Effector memory CD8-positive, alpha-beta T cell (primary cell): ENCODE results near the gene C3orf20.

Experiments used
- ATAC-seq: fragments of 150-1000 bp; cut with Tn5 transposase; replicated peaks from 2 replicates; pipeline ENCODE4 v1.10.0; 2021; ENCODE audit warnings: mild to moderate bottlenecking, moderate library complexity
- DNase-seq, 3 experiments: peaks; one replicate each; pipeline ENCODE4 v3.0.0; 2021
- H3K27ac Mint-ChIP-seq, 2 donors: one replicate each; pipeline ENCODE4 v1.8.0; 2022; ENCODE audit warnings: mild to moderate bottlenecking in 2 of 2, mixed read lengths in 2 of 2, moderate library complexity in 2 of 2
- H3K27me3 Mint-ChIP-seq, 2 donors: one replicate each; pipeline ENCODE4 v1.8.0; 2022; ENCODE audit warnings: mixed read lengths in 2 of 2
- H3K36me3 Mint-ChIP-seq: one replicate; pipeline ENCODE4 v1.8.0; 2022; ENCODE audit warnings: mild to moderate bottlenecking, moderate library complexity, mixed read lengths; ENCODE audit not compliant: insufficient read depth
- H3K4me1 Mint-ChIP-seq, 2 donors: one replicate each; pipeline ENCODE4 v1.8.0; 2022; ENCODE audit warnings: low read depth in 2 of 2, mixed read lengths in 2 of 2
- H3K4me3 Mint-ChIP-seq, 2 donors: one replicate each; pipeline ENCODE4 v1.8.0; 2022; ENCODE audit warnings: mild to moderate bottlenecking in 2 of 2, mixed read lengths in 2 of 2, moderate library complexity in 2 of 2
- H3K9me3 Mint-ChIP-seq, 2 donors: one replicate each; pipeline ENCODE4 v1.8.0; 2022; ENCODE audit warnings: mixed read lengths in 2 of 2

The C3orf20 gene

GRCh38 chr3:14785207-14786155 is 110.5 kb downstream of the C3orf20 start:
- DNase-seq (no peak), ATAC-seq (no peak)
- H3K4me3 Mint-ChIP-seq: no peak overlapping the region
- no peaks in the 10 kb centered on the region for H3K9me3 Mint-ChIP-seq
- no peaks in the 10 kb centered on the region for H3K4me1 Mint-ChIP-seq
- H3K27ac Mint-ChIP-seq: no peak overlapping the region
- peaks cover 40 to 83% of the 10 kb centered on the region in 2 donors for H3K27me3 Mint-ChIP-seq
- no peaks in the 10 kb centered on the region for H3K36me3 Mint-ChIP-seq

- no peak overlapping the region for H3K4me3 Mint-ChIP-seq
- DNase-seq (no peak), ATAC-seq (no peak)
- peaks cover 49 to 92% of the 10 kb centered on the region in 2 donors for H3K27me3 Mint-ChIP-seq
- H3K9me3 Mint-ChIP-seq: no peaks in the 10 kb centered on the region
- no peaks in the 10 kb centered on the region for H3K4me1 Mint-ChIP-seq
- H3K36me3 Mint-ChIP-seq: no peaks in the 10 kb centered on the region
- no peak overlapping the region for H3K27ac Mint-ChIP-seq
Measured at GRCh38 chr3:14786369-14786768, 111.4 kb downstream of the C3orf20 start.

- H3K27ac Mint-ChIP-seq: no peak overlapping the region
- no peaks in the 10 kb centered on the region for H3K36me3 Mint-ChIP-seq
- H3K4me3 Mint-ChIP-seq: no peak overlapping the region
- H3K27me3 Mint-ChIP-seq: peaks cover 53 to 92% of the 10 kb centered on the region in 2 donors
- ATAC-seq: no peak
- H3K9me3 Mint-ChIP-seq: no peaks in the 10 kb centered on the region
- H3K4me1 Mint-ChIP-seq: no peaks in the 10 kb centered on the region
- DNase-seq: no peak
Measured at GRCh38 chr3:14787630-14788029, 112.7 kb downstream of the C3orf20 start.

- no peak for DNase-seq
- Mint-ChIP-seq H3K36me3 (no peaks in the 10 kb centered on the region), H3K9me3 (no peaks in the 10 kb centered on the region), H3K4me3 (no peak overlapping the region), H3K27ac (no peak overlapping the region), H3K27me3 (peaks cover 56 to 95% of the 10 kb centered on the region in 2 donors), H3K4me1 (no peaks in the 10 kb centered on the region)
- ATAC-seq: no peak
Measured at GRCh38 chr3:14788644-14789043, 113.7 kb downstream of the C3orf20 start.

GRCh38 chr3:14789221-14789620 is 114.3 kb downstream of the C3orf20 start:
- Mint-ChIP-seq H3K36me3 (no peaks in the 10 kb centered on the region), H3K9me3 (no peaks in the 10 kb centered on the region), H3K27me3 (peaks cover 57 to 95% of the 10 kb centered on the region in 2 donors), H3K4me3 (no peak overlapping the region), H3K4me1 (no peaks in the 10 kb centered on the region), H3K27ac (no peak overlapping the region)
- no peak for ATAC-seq
- DNase-seq: no peak

GRCh38 chr3:14789640-14790285 is 114.8 kb downstream of the C3orf20 start:
- peaks cover 52 to 95% of the 10 kb centered on the region in 2 donors for H3K27me3 Mint-ChIP-seq
- H3K4me1 Mint-ChIP-seq: no peaks in the 10 kb centered on the region
- no peak overlapping the region for H3K27ac Mint-ChIP-seq
- H3K9me3 Mint-ChIP-seq: no peaks in the 10 kb centered on the region
- no peak for DNase-seq
- no peak overlapping the region for H3K4me3 Mint-ChIP-seq
- H3K36me3 Mint-ChIP-seq: no peaks in the 10 kb centered on the region
- ATAC-seq: no peak

- no peaks in the 10 kb centered on the region for H3K9me3 Mint-ChIP-seq
- H3K36me3 Mint-ChIP-seq: no peaks in the 10 kb centered on the region
- no peaks in the 10 kb centered on the region for H3K4me1 Mint-ChIP-seq
- peaks cover 41 to 81% of the 10 kb centered on the region in 2 donors for H3K27me3 Mint-ChIP-seq
- DNase-seq (no peak), ATAC-seq (no peak)
- H3K4me3 Mint-ChIP-seq: no peak overlapping the region
- no peak overlapping the region for H3K27ac Mint-ChIP-seq
Measured at GRCh38 chr3:14791343-14791945, 116.5 kb downstream of the C3orf20 start.

GRCh38 chr3:14792691-14793121 is 117.8 kb downstream of the C3orf20 start:
- Mint-ChIP-seq H3K4me3 (no peak overlapping the region), H3K9me3 (no peaks in the 10 kb centered on the region), H3K27me3 (peaks cover 37 to 78% of the 10 kb centered on the region in 2 donors), H3K27ac (no peak overlapping the region), H3K4me1 (no peaks in the 10 kb centered on the region), H3K36me3 (no peaks in the 10 kb centered on the region)
- ATAC-seq: no peak
- DNase-seq: no peak

- H3K9me3 Mint-ChIP-seq: no peaks in the 10 kb centered on the region
- no peaks in the 10 kb centered on the region for H3K36me3 Mint-ChIP-seq
- no peak overlapping the region for H3K4me3 Mint-ChIP-seq
- no peaks in the 10 kb centered on the region for H3K4me1 Mint-ChIP-seq
- no peak for ATAC-seq
- no peak overlapping the region for H3K27ac Mint-ChIP-seq
- DNase-seq: no peak
- H3K27me3 Mint-ChIP-seq: peaks cover 42 to 78% of the 10 kb centered on the region in 2 donors
Measured at GRCh38 chr3:14793126-14793857, 118.4 kb downstream of the C3orf20 start.

- Mint-ChIP-seq H3K27ac (no peak overlapping the region), H3K27me3 (peaks cover 42 to 78% of the 10 kb centered on the region in 2 donors), H3K4me3 (no peak overlapping the region), H3K9me3 (no peaks in the 10 kb centered on the region), H3K4me1 (no peaks in the 10 kb centered on the region), H3K36me3 (no peaks in the 10 kb centered on the region)
- no peak for DNase-seq
- ATAC-seq: no peak
Measured at GRCh38 chr3:14793858-14794234, 118.9 kb downstream of the C3orf20 start.

GRCh38 chr3:14794435-14794834 is 119.5 kb downstream of the C3orf20 start:
- no peak overlapping the region for H3K27ac Mint-ChIP-seq
- no peaks in the 10 kb centered on the region for H3K36me3 Mint-ChIP-seq
- H3K4me3 Mint-ChIP-seq: no peak overlapping the region
- H3K9me3 Mint-ChIP-seq: no peaks in the 10 kb centered on the region
- DNase-seq (no peak), ATAC-seq (no peak)
- H3K27me3 Mint-ChIP-seq: peaks cover 42 to 78% of the 10 kb centered on the region in 2 donors
- no peaks in the 10 kb centered on the region for H3K4me1 Mint-ChIP-seq

- Mint-ChIP-seq H3K9me3 (no peaks in the 10 kb centered on the region), H3K4me1 (no peaks in the 10 kb centered on the region), H3K4me3 (no peak overlapping the region), H3K36me3 (no peaks in the 10 kb centered on the region), H3K27me3 (peaks cover 37 to 78% of the 10 kb centered on the region in 2 donors), H3K27ac (no peak overlapping the region)
- DNase-seq (no peak), ATAC-seq (no peak)
Measured at GRCh38 chr3:14795996-14796395, 121.1 kb downstream of the C3orf20 start.

GRCh38 chr3:14796403-14797077 is 121.6 kb downstream of the C3orf20 start:
- H3K27ac Mint-ChIP-seq: no peak overlapping the region

More at GRCh38 chr3:14796403-14797077, 121.6 kb downstream of the C3orf20 start:
- Mint-ChIP-seq H3K4me1 (no peaks in the 10 kb centered on the region), H3K4me3 (no peak overlapping the region), H3K27me3 (peaks cover 35 to 77% of the 10 kb centered on the region in 2 donors), H3K9me3 (no peaks in the 10 kb centered on the region), H3K36me3 (no peaks in the 10 kb centered on the region)
- ATAC-seq (no peak), DNase-seq (no peak)
